Kidney (tissue), 14 donors: Measurements from ENCODE around the gene GABBR2. TPM values are rescaled to one million over a fixed set of nuclear protein-coding genes. Genes with fewer than 3 reads are reported as not detected.

Experiments used
- DNase-seq, 5 donors: peaks; one replicate each; pipeline ENCODE4 v3.0.0-alpha.2; 2013 to 2020
- FAIRE-seq: peaks from 2 replicates; lab custom pipeline; 2012; peaks lifted over from hg19 to GRCh38; lab: Jason Lieb, UNC
- H3K27ac ChIP-seq, 2 donors: one replicate each; pipeline ENCODE4 v1.7.0; 2013; ENCODE audit warnings: low read depth in 2 of 2, low read length in 2 of 2, inconsistent platforms in 1 of 2
- H3K27me3 ChIP-seq: one replicate; pipeline ENCODE4 v1.7.1; 2013; ENCODE audit warnings: low read length, inconsistent platforms; ENCODE audit not compliant: control insufficient read depth, insufficient read depth
- H3K36me3 ChIP-seq, 3 donors: one replicate each; pipeline versions ENCODE4 v1.7.0 to v1.7.1; 2013; ENCODE audit warnings: low read length in 3 of 3, control low read depth in 1 of 3, inconsistent platforms in 1 of 3; ENCODE audit not compliant: insufficient read depth in 3 of 3, control insufficient read depth in 2 of 3
- H3K4me1 ChIP-seq, 3 donors: one replicate each; pipeline versions ENCODE4 v1.7.0 to v1.7.1; 2013; ENCODE audit warnings: low read length in 3 of 3, inconsistent platforms in 1 of 3, low read depth in 1 of 3; ENCODE audit not compliant: control insufficient read depth in 2 of 3, insufficient read depth in 2 of 3
- H3K4me3 ChIP-seq, 3 donors: one replicate each; pipeline versions ENCODE4 v1.7.0 to v1.8.1; 2013; ENCODE audit warnings: low read length in 3 of 3, control low read depth in 1 of 3, inconsistent platforms in 1 of 3
- H3K9ac ChIP-seq, 3 donors: one replicate each; pipeline versions ENCODE4 v1.7.0 to v1.7.1; 2013; ENCODE audit warnings: low read length in 3 of 3, control low read depth in 1 of 3, inconsistent platforms in 1 of 3
- H3K9me3 ChIP-seq, 3 donors: one replicate each; pipeline versions ENCODE4 v1.7.0 to v1.7.1; 2013; ENCODE audit warnings: low read length in 3 of 3, control low read depth in 1 of 3, inconsistent platforms in 1 of 3; ENCODE audit not compliant: control insufficient read depth in 2 of 3, insufficient read depth in 1 of 3
- CTCF ChIP-seq: IDR thresholded peaks from 3 replicates; pipeline ENCODE4 v1.5.1; 2012; ENCODE audit warnings: mild to moderate bottlenecking, moderate library complexity, borderline replicate concordance; ENCODE audit not compliant: insufficient read depth; ENCODE audit errors: extremely low read depth
- intact Hi-C: fragments of 100-400 bp; cut with DNase I; formaldehyde crosslinking; loops from one replicate; pipeline ENCODE4 v1.11.1; 2022
- polyA plus RNA-seq: library from polyadenylated mRNA; stranded (reverse); fragments of 350-450 nt; fragmentation: Illumina TruSeq; extraction: RNeasy Lipid Tissue Mini Kit (QIAGEN cat#74804); gene quantifications from one replicate; pipeline ENCODE4 v1.2.3, GENCODE V29; 2014; ENCODE audit warnings: low read depth, low replicate concordance; ENCODE audit not compliant: insufficient read depth
- total RNA-seq: library from RNA; stranded (reverse); fragmentation: NEBNext Ultra II Directional; extraction: Animal tissue kit (Norgen Biotek cat#: 25700); gene quantifications from one replicate; pipeline ENCODE4 v1.2.1, GENCODE V29; 2021
- donor health status: control.
- donor health status: control.
- donor health status: control.
- donor health status: control.
- donor health status: control.
- donor health status: DM: yes; HTN: yes; CAD: no.
- donor health status: Normal renal cell carcinoma (clear cell type).

Gene GABBR2
- total and polyA plus RNA-seq, 2 donors from 2014 or later = 0.06 TPM; not detected in 1

GRCh38 chr9:98262056-98262455, 446.7 kb downstream of the GABBR2 start:
- Histone ChIP-seq H3K4me3 (no peak overlapping the region), H3K9me3 (no peaks in the 10 kb centered on the region), H3K27me3 (no peaks in the 10 kb centered on the region), H3K36me3 (no peaks in the 10 kb centered on the region), H3K4me1 (no peaks in the 10 kb centered on the region), H3K9ac (no peak overlapping the region), H3K27ac (no peak overlapping the region)
- TF ChIP-seq CTCF = no peak
- intact Hi-C loops = loop anchor here (5.0 kb wide), 1 partner anchor 55 kb away; no protein-coding TSS in a partner anchor
- DNase-seq (no peak), FAIRE-seq (no peak)

GRCh38 chr9:98260635-98261034, 448.1 kb downstream of the GABBR2 start:
- intact Hi-C loops = loop anchor here (5.0 kb wide), 1 partner anchor 53 kb away; no protein-coding TSS in a partner anchor
- H3K9me3 ChIP-seq = no peaks in the 10 kb centered on the region
- no peaks in the 10 kb centered on the region for H3K4me1 ChIP-seq
- TF ChIP-seq CTCF = no peak
- no peak overlapping the region for H3K27ac ChIP-seq
- no peaks in the 10 kb centered on the region for H3K36me3 ChIP-seq
- H3K4me3 ChIP-seq = no peak overlapping the region
- DNase-seq = no peak
- no peak overlapping the region for H3K9ac ChIP-seq
- no peaks in the 10 kb centered on the region for H3K27me3 ChIP-seq
- no peak for FAIRE-seq

GRCh38 chr9:98259791-98260190, 448.9 kb downstream of the GABBR2 start:
- DNase-seq (no peak), FAIRE-seq (no peak)
- intact Hi-C loops = loop anchor here (5.0 kb wide), 1 partner anchor 52 kb away; no protein-coding TSS in a partner anchor
- Histone ChIP-seq H3K9me3 (no peaks in the 10 kb centered on the region), H3K4me3 (no peak overlapping the region), H3K4me1 (peaks cover 0 to 3% (median under 1%) of the 10 kb centered on the region in 3 donors), H3K27ac (no peak overlapping the region), H3K27me3 (no peaks in the 10 kb centered on the region), H3K9ac (no peak overlapping the region), H3K36me3 (no peaks in the 10 kb centered on the region)
- no peak for TF ChIP-seq CTCF

GRCh38 chr9:98256756-98257155, 452.0 kb downstream of the GABBR2 start:
- Histone ChIP-seq H3K9ac (peak overlapping the region; percentile 79 to 97 (median 92)), H3K36me3 (no peaks in the 10 kb centered on the region), H3K4me1 (peaks cover 0 to 6% (median 3%) of the 10 kb centered on the region in 3 donors), H3K4me3 (peak overlapping the region; percentile 88 to 95 (median 94)), H3K27ac (peak overlapping the region in 1 of 2 donors; percentile 99), H3K9me3 (no peaks in the 10 kb centered on the region), H3K27me3 (no peaks in the 10 kb centered on the region)
- DNase-seq = peak in 4 of 5 donors; percentile 47 to 74 (median 65)
- TF ChIP-seq CTCF = no peak
- no peak for FAIRE-seq
- intact Hi-C loops = no loop called here
